Body of pancreas (tissue), 4 donors: ENCODE data around the gene LIMS1.

Experiments
- CTCF ChIP-seq, 7 experiments: fragments of 450-650 bp in 4 of 7; fragments of 200-600 bp in 3 of 7; sonication (generic) in 3 of 7; IDR thresholded peaks; one replicate each; pipeline ENCODE4 v1.5.1; 2016 to 2019; ENCODE audit warnings: antibody characterized with exemption in 7 of 7
- POLR2A ChIP-seq, 3 donors: fragments of 450-650 bp; IDR thresholded peaks; one replicate each; pipeline ENCODE4 v1.6.1; 2016; ENCODE audit warnings: antibody characterized with exemption in 3 of 3, mild to moderate bottlenecking in 2 of 3

GRCh38 chr2:108625828-108626195 lies 91.5 kb downstream of the LIMS1 start:
- TF ChIP-seq CTCF (IDR thresholded peaks at IDR 0.05) = no peak
- no peak for TF ChIP-seq POLR2A (IDR thresholded peaks at IDR 0.05)
